ENCODE data around the gene ELOVL7.

Gene ELOVL7

GRCh38 chr5:60794691-60795090 is 49.4 kb downstream of the ELOVL7 start:
- TF ChIP-seq CTCF (IDR thresholded peaks at IDR 0.05; ENCODE audit: insufficient read depth, missing control alignments) = no peak
- DNase-seq (ENCODE audit: insufficient read length, low spot score) (no peak), FAIRE-seq (no peak)

DNA sequence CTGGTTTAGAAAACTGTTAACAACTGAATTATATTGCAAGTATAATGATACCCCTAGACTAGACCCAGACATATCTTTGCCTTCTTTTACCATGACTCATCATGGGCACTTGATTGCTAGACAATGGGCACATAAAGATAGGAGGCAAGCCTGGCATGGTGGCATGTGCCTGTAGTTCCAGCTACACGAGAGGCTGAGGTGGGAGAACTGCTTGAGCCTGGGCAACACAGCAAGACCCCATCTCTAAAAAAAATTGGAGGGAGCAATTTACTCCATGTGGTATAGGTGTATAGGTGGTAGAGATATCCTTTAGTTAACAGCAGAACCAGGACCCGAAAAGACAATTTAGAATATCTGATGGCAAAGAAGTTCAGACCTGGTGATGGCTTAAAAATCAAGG is 51.6 kb downstream of the ELOVL7 start:
- no peak for TF ChIP-seq CTCF (IDR thresholded peaks at IDR 0.05; ENCODE audit: insufficient read depth, missing control alignments)
- DNase-seq (ENCODE audit: insufficient read length, low spot score) = no peak
- FAIRE-seq = no peak

DNA sequence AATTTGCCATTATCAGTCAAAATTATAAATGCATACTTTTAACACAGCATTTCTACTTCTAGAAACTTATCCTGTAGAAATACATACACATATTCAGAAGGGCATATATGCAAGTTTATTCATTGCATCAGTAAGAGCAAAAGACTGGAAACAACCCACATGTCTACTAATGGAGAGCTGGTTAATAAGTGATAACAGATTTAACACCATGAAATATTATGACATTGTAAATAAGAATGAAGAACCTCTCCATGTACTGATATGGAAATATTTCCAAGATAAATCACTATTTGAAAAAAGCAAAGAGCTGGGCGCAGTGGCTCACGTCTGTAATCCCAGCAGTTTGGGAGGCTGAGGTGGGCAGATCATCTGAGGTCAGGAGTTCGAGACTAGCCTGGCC is 54.5 kb downstream of the ELOVL7 start:
- DNase-seq (ENCODE audit: insufficient read length, low spot score) (no peak), FAIRE-seq (no peak)
- no peak for TF ChIP-seq CTCF (IDR thresholded peaks at IDR 0.05; ENCODE audit: insufficient read depth, missing control alignments)

GRCh38 chr5:60788863-60789513 is 55.1 kb downstream of the ELOVL7 start:
- FAIRE-seq (no peak), DNase-seq (ENCODE audit: insufficient read length, low spot score) (no peak)
- TF ChIP-seq CTCF (IDR thresholded peaks at IDR 0.05; ENCODE audit: insufficient read depth, missing control alignments) = no peak

DNA sequence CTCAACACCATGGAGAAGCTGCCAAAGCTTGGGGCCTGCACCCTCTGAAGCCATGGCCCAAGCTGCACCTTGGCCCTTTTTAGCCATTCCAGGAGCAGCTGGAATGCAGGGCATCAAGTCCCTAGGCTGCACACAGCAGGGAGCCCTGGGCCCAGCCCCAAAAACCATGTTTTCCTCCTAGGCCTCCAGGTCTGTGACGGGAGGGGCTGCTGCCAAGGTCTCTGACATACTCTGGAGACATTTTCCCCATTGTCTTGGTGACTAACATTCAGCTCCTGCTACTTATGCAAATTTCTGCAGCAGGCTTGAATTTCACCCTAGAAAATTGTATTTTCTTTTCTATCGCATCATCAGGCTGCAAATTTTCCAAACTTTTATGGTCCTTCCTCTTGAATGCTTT is 64.6 kb downstream of the ELOVL7 start:
- no peak for TF ChIP-seq CTCF (IDR thresholded peaks at IDR 0.05; ENCODE audit: insufficient read depth, missing control alignments)
- DNase-seq (ENCODE audit: insufficient read length, low spot score) (no peak), FAIRE-seq (no peak)

DNA sequence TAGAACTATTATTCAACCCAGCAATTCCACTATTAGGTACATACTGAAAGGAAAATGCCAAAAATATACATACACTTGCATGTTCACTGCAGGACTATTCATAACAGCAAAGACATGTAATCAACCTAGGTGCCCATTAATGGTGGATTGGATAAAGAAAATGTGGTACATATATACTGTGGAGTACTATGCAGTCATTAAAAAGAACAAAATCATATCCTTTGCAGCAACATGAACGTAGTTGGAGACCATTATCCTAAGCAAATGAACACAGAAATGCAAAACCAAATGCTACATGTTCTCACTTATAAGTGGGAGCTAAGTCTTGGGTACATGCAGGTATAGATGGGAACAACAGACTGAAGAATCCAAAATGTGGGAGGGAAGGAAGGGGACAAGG is 67.7 kb downstream of the ELOVL7 start:
- FAIRE-seq (no peak), DNase-seq (ENCODE audit: insufficient read length, low spot score) (no peak)
- no peak for TF ChIP-seq CTCF (IDR thresholded peaks at IDR 0.05; ENCODE audit: insufficient read depth, missing control alignments)

DNA sequence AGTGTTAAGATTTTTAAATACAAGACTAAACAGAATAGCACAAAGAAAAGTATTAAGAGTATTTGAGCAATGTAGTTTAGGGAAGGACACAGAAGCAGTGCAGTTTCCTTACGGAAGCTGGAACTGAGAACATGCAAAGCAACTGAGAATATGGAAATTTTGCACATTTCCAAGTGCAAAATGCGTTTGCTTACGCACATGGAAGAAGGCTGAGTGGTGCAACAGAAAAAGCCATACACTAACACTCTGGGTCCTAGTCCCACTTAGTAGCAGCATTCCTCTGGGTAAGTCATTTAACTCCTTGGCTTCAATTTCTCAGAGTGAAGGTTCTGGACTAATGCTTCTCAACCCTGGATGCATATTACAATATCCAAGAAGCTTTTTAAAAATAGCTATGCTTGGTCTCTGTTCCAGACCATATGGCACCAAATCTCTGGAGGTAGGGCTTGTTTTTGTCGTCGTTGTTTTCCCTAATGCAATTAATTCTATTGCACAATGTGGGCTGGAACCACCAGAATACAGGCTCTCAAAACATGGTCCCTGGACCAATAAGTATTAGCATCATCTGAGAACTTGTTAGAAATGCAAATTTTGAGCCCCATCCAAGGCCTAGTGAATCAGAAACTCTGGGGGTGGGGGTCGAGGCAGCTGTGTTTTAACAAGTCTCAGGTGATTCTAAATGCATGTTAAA is 78.9 kb downstream of the ELOVL7 start:
- TF ChIP-seq CTCF (IDR thresholded peaks at IDR 0.05; ENCODE audit: insufficient read depth, missing control alignments) = no peak
- FAIRE-seq = no peak
- no peak for DNase-seq (ENCODE audit: insufficient read length, low spot score)
